ENCODE results near the gene KITLG.
"Not testable (repeated sequence)": the region's sequence is repeated elsewhere in the genome, so short reads cannot be mapped to it uniquely, and the experiment has no call there.

The KITLG gene

GRCh38 chr12:88576866-88577265 lies 3.4 kb downstream of the KITLG start:
- DNase-seq: no peak

- no peak for DNase-seq
Observed at GRCh38 chr12:88575361-88575970, 4.8 kb downstream of the KITLG start.

DNA sequence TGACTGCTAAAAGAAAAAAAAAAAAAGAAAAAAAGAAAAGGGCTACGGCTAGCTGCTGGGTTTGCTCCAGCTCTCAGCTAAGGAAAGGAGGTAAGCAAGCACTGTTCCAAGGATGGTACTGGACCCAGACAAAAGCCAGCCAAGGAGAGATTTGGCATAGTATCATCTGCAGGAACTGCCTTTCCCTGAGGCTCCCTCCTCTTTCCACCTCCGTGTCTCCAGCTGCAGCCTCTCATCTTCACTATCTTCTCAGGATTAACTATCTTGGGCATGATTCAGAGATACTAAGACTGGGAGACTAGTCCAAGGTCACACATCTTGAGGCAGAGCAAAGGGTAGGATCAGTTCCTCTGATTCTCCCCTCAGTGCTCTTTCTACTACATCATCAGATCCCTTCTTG lies 6.0 kb downstream of the KITLG start:
- no peak for DNase-seq

- no peak for DNase-seq
Observed at GRCh38 chr12:88573583-88573982, 6.7 kb downstream of the KITLG start.

- no peak for DNase-seq
Observed at GRCh38 chr12:88572781-88573549, 7.3 kb downstream of the KITLG start.

- no peak for DNase-seq
Observed at GRCh38 chr12:88571543-88571942, 8.7 kb downstream of the KITLG start.

DNA sequence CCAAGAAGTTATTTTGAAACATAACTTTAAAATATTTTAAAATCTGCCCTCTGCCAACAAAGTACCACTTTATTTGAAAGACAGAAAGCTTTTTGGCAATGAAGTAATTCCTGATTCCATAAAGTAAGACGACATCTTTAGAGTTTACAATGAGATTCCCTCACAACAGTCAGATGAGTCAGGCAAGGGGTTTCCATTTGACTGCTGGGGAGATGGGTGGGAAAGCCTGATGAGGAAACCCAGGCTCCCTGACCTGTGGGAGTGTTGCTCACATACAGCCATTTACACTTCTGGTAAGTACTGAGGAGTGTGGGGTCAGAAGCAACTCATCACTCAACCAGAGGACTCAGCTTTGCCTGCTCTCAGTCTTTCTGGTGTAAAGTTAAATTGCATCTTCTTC lies 10.2 kb downstream of the KITLG start:
- DNase-seq: no peak

GRCh38 chr12:88566430-88566829 lies 13.8 kb downstream of the KITLG start:
- DNase-seq: no peak

DNA sequence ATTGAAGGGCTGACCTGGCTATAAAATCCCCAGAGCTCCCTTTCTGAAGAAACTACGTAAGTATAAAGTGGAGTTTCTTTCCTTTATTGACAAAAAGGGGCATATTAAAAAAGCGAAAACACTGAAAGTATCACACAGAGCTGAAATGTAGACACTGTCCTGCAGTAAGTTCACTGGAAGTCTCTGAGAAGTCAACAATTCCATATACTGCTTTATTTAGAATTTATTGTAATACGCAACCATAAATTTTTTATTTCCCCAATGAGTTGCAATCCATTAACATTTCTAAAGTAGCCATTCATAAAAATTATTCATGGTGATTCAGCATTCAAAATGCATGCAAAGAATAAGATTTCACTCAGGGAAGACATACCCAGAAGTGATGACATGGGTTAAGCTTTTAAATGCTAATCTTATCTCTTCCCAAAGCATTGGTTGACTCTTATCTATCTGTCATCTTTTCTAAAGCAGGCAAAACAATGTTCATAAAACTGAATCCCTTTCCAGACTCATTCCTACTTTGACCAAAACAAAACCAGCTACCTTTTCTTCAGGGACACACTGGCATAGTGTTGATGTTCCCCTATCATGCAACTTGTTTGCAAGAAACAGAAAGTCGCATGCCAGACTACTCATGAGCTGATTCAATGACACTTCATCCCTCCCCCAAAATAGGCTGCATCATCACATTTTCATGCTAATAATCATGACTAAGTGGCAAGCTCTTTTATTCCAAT lies 17.3 kb downstream of the KITLG start:
- no peak for DNase-seq

GRCh38 chr12:88562151-88562550 lies 18.1 kb downstream of the KITLG start:
- no peak for DNase-seq

DNA sequence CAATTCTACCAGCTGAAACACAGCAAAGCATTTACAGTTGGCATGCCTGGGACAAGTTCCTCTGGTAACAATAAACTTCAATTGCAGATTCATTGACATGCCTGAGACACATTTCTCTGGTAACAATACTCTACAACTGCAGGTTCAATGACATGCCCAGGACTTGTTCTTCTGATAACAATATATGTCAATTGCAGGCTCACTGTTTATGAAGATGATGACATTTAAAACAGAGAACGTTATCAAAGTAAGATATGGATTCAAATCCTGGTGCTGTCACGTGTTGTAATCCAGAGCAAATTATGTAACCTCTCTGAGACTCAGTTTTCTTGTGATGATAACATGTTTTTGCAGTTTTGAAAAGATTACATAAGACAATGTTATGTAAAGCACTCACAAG lies 20.5 kb downstream of the KITLG start:
- DNase-seq: no peak

- DNase-seq: no peak
Observed at GRCh38 chr12:88559199-88559598, 21.1 kb downstream of the KITLG start.

GRCh38 chr12:88558340-88558867 lies 21.9 kb downstream of the KITLG start:
- no peak for DNase-seq

DNA sequence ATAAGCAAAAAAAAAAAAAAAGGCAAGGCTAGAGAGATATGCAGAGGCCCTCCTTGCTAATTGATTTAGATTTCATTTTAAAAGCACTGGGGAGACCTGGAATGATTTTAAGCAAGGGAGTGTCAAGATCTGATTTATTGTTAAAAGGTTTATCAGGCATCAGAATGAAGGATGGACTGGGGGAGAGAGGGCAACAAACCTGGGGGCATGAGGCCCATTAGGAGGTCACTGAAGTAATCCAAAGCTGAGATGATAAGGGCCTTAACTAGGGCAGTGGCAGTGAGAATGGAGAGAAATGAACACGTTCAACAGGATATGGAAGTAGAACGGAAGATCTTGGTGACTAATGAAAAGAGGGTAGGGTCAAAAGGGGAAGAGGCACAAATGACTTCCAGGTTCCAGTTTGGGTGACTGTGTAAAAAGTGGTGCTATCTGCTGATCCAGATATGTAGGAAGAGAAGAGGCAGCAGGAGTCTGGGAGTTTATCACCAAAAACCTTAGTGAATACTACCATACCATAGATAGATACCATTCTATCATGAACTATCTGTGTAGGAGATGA lies 24.0 kb downstream of the KITLG start:
- DNase-seq: no peak

DNA sequence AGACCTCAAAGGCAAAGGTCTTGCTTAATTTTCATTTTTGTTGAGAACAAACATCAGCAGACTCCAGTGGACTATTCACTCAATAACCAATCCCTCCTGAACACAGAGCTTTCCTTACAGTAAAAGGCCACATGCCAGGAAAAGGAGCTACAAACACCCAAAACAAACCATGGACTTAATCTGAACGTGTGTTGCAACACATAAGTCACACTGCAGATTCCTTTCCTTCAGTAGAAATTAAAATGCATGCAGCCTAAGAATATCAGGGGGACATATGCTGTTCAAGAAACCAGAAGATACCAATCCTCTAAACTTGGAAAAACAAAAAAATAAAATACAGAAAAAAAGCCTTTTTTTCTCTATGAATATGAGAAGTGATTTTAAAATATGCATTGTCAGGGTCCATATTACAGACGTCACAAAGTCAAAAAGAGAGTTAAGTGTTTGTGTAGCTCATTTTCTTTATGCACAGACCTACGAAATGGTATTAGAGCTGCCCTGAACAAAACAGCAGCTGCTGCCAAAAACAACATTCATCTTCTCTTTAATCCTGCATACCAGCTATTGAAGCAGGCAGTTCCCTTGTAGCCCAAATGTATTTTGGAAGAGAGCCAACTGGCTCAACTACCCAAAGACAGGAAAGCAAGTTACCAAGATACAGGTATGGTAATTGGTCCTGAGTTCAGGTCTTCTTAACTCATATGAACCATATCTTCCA lies 26.2 kb downstream of the KITLG start:
- no peak for DNase-seq

GRCh38 chr12:88552610-88553079 lies 27.6 kb downstream of the KITLG start:
- DNase-seq: peak in 1 of 51 donors; percentile 8

DNA sequence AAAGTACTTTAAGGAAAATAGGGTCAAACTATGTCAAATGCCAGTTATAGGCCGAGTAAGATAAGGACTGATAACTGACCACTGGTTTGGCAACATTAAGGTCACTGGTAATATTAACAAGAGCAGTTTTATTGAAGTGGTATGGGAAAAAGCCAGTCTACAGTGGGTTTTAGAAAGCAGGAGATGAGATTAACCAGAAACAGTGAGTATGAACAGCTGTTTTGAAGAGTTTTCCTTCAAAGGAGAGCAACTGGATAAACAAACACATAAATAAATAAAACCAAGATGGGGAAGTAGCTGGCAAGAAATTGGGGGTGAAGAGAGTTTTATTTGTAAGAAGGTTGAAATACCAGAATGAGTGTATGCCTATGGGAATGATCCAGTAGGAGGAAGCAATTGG lies 30.3 kb downstream of the KITLG start:
- DNase-seq: no peak

DNA sequence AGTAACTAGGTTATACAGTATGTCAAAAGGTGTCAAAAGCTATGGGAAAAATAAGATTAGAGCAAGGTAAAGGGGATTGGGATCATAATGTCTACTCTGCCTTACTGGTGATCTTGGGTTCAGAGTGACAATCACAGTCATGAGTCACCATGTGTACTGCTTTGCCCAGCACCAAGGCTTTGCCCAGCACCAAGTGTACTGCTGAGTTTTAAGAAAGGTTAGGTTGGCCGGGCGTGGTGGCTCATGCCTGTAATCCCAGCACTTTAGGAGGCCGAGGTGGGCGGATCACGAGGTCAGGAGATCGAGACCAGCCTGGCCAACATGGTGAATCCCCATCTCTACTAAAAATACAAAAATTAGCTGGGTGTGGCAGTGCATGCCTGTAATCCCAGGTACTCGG lies 32.3 kb downstream of the KITLG start:
- not testable (repeated sequence) for DNase-seq

GRCh38 chr12:88546853-88547252 lies 33.4 kb downstream of the KITLG start:
- DNase-seq: no peak

- DNase-seq: no peak
Observed at GRCh38 chr12:88546226-88546625, 34.0 kb downstream of the KITLG start.
